ENCODE measurements around the gene NTSR1.

Gene NTSR1

GRCh38 chr20:62804021-62804626 is 95.5 kb downstream of the NTSR1 start:
- peak overlapping the region; percentile 85 for H2AFZ ChIP-seq (ENCODE audit: low read depth)
- peak overlapping the region; percentile 77 for H3K4me2 ChIP-seq
- no peak overlapping the region for H3K27ac ChIP-seq
- H4K20me1 ChIP-seq (ENCODE audit: insufficient read depth): no peaks in the 10 kb centered on the region
- H3K4me3 ChIP-seq (IDR thresholded peaks at IDR 0.05; ENCODE audit: insufficient read depth, low read depth, low read length): no peak overlapping the region
- no peaks in the 10 kb centered on the region; the same call in 1 of the 2 replicates for H3K36me3 ChIP-seq (ENCODE audit: insufficient read depth)
- TF ChIP-seq CTCF (conservative IDR thresholded peaks at IDR 0.05; ENCODE audit: low read depth, low read length): 0 out of 2 replicates have a peak, but pooled peaks have one; percentile 24
- peaks cover 24% of the 10 kb centered on the region for H3K79me2 ChIP-seq (ENCODE audit: insufficient read depth, low read depth)
- H3K9ac ChIP-seq: no peak overlapping the region
- H3K27me3 ChIP-seq (ENCODE audit: insufficient read depth, low read depth): no peaks in the 10 kb centered on the region
- H3K4me1 ChIP-seq (ENCODE audit: low read depth, poor library complexity, severe bottlenecking): peaks cover 17% of the 10 kb centered on the region

- Histone ChIP-seq H3K4me2 (peak within 1 kb of the TSS; percentile 92), H3K4me1 (ENCODE audit: low read depth, poor library complexity, severe bottlenecking) (peaks cover 17% of the 10 kb centered on the region), H3K36me3 (ENCODE audit: insufficient read depth) (no peaks in the 10 kb centered on the region; the same call in 1 of the 2 replicates), H3K9ac (peak within 1 kb of the TSS; percentile 80), H3K27me3 (ENCODE audit: insufficient read depth, low read depth) (no peaks in the 10 kb centered on the region), H3K4me3 (IDR thresholded peaks at IDR 0.05; ENCODE audit: insufficient read depth, low read depth, low read length) (no peak within 1 kb of the TSS), H2AFZ (ENCODE audit: low read depth) (peak within 1 kb of the TSS; percentile 85), H4K20me1 (ENCODE audit: insufficient read depth) (no peaks in the 10 kb centered on the region), H3K27ac (peak within 1 kb of the TSS; percentile 48), H3K79me2 (ENCODE audit: insufficient read depth, low read depth) (peaks cover 24% of the 10 kb centered on the region)
- no peak for TF ChIP-seq CTCF (conservative IDR thresholded peaks at IDR 0.05; ENCODE audit: low read depth, low read length)
These were observed 96.1 kb downstream of the NTSR1 start, which contains the start of gene OGFR for GRCh38 chr20:62804627-62805154. Gene OGFR (plus strand): TSS chr20:62804835. CDS start chr20:62804860, 25 bp downstream.

GRCh38 chr20:62805155-62805710 is 96.6 kb downstream of the NTSR1 start:
- Histone ChIP-seq H3K4me3 (IDR thresholded peaks at IDR 0.05; ENCODE audit: insufficient read depth, low read depth, low read length) (no peak overlapping the region), H3K79me2 (ENCODE audit: insufficient read depth, low read depth) (peaks cover 24% of the 10 kb centered on the region), H3K4me2 (peak overlapping the region; percentile 92), H2AFZ (ENCODE audit: low read depth) (peak overlapping the region; percentile 52; the same call in 1 of the 2 replicates), H4K20me1 (ENCODE audit: insufficient read depth) (no peaks in the 10 kb centered on the region), H3K4me1 (ENCODE audit: low read depth, poor library complexity, severe bottlenecking) (peaks cover 17% of the 10 kb centered on the region), H3K9ac (peak overlapping the region; percentile 80), H3K27ac (peak overlapping the region; percentile 48), H3K27me3 (ENCODE audit: insufficient read depth, low read depth) (no peaks in the 10 kb centered on the region), H3K36me3 (ENCODE audit: insufficient read depth) (no peaks in the 10 kb centered on the region; the same call in 1 of the 2 replicates)
- TF ChIP-seq CTCF (conservative IDR thresholded peaks at IDR 0.05; ENCODE audit: low read depth, low read length): no peak

- Histone ChIP-seq H2AFZ (ENCODE audit: low read depth) (no peak overlapping the region), H4K20me1 (ENCODE audit: insufficient read depth) (no peaks in the 10 kb centered on the region)
These were observed 97.2 kb downstream of the NTSR1 start for GRCh38 chr20:62805711-62806382.

More at GRCh38 chr20:62805711-62806382, 97.2 kb downstream of the NTSR1 start:
- H3K27ac ChIP-seq: no peak overlapping the region
- peak overlapping the region; percentile 92 for H3K4me2 ChIP-seq
- H3K9ac ChIP-seq: peak overlapping the region; percentile 80; the same call in 1 of the 2 replicates
- H3K27me3 ChIP-seq (ENCODE audit: insufficient read depth, low read depth): no peaks in the 10 kb centered on the region
- peaks cover 24% of the 10 kb centered on the region for H3K79me2 ChIP-seq (ENCODE audit: insufficient read depth, low read depth)
- H3K36me3 ChIP-seq (ENCODE audit: insufficient read depth): no peaks in the 10 kb centered on the region; the same call in 1 of the 2 replicates
- H3K4me3 ChIP-seq (IDR thresholded peaks at IDR 0.05; ENCODE audit: insufficient read depth, low read depth, low read length): no peak overlapping the region
- H3K4me1 ChIP-seq (ENCODE audit: low read depth, poor library complexity, severe bottlenecking): peaks cover 17% of the 10 kb centered on the region
- no peak for TF ChIP-seq CTCF (conservative IDR thresholded peaks at IDR 0.05; ENCODE audit: low read depth, low read length)
